PFSK-1 (cell line): ENCODE measurements around the gene IGF2R.

Source experiments
- POLR2AphosphoS5 ChIP-seq: IDR thresholded peaks from 2 replicates; pipeline ENCODE4 v1.6.1; 2012; ENCODE audit warnings: low read depth, mild to moderate bottlenecking, control low read depth, low read length, moderate library complexity
- REST ChIP-seq, 2 experiments: IDR thresholded peaks; 2 replicates each; pipeline versions ENCODE4 v1.6.1 to v1.8.0; 2011 to 2012; ENCODE audit warnings: low read depth in 2 of 2, low read length in 2 of 2, control low read depth in 1 of 2, inconsistent platforms in 1 of 2, mild to moderate bottlenecking in 1 of 2, moderate library complexity in 1 of 2; ENCODE audit not compliant: insufficient read depth in 1 of 2
- SIN3A ChIP-seq: IDR thresholded peaks from 2 replicates; pipeline ENCODE4 v1.6.1; 2012; ENCODE audit warnings: mild to moderate bottlenecking, low read length, moderate library complexity, borderline replicate concordance; ENCODE audit not compliant: insufficient read depth
- TAF1 ChIP-seq: IDR thresholded peaks from 2 replicates; pipeline ENCODE4 v1.6.1; 2012; ENCODE audit warnings: low read length, control low read depth, borderline replicate concordance; ENCODE audit not compliant: insufficient read depth

- no peak for TF ChIP-seq POLR2AphosphoS5
- TF ChIP-seq TAF1 = no peak
- TF ChIP-seq REST (IDR thresholded peaks at IDR 0.05; ENCODE audit: insufficient read depth in 1 of 2, low read depth in 2 of 2, low read length in 2 of 2) = no peak
- no peak for TF ChIP-seq SIN3A
Measured at GRCh38 chr6:160093946-160094345, 125.1 kb downstream of the IGF2R start.
